GM10266 (cell line): ENCODE data around the gene PDE7B.

Experiments
- DNase-seq: peaks from one replicate; pipeline ENCODE4 v3.0.0; 2012; ENCODE audit errors: extremely low spot score
- CTCF ChIP-seq: IDR thresholded peaks from 2 replicates; pipeline ENCODE4 v1.5.1; 2012; ENCODE audit warnings: mild to moderate bottlenecking, low read depth; ENCODE audit not compliant: control insufficient read depth, insufficient read depth; ENCODE audit errors: missing control alignments

Gene PDE7B

GRCh38 chr6:135922746-135923145, 71.2 kb downstream of the PDE7B start:
- DNase-seq: no peak
- no peak for TF ChIP-seq CTCF

GRCh38 chr6:135932651-135933050, 81.2 kb downstream of the PDE7B start:
- DNase-seq: no peak

GRCh38 chr6:135935941-135936601, 84.6 kb downstream of the PDE7B start:
- no peak for TF ChIP-seq CTCF
- no peak for DNase-seq

More at GRCh38 chr6:135932651-135933050, 81.2 kb downstream of the PDE7B start:
- TF ChIP-seq CTCF: no peak

GRCh38 chr6:135936606-135937005, 85.1 kb downstream of the PDE7B start:
- no peak for TF ChIP-seq CTCF
- DNase-seq: no peak

GRCh38 chr6:135937106-135937505, 85.6 kb downstream of the PDE7B start:
- no peak for DNase-seq
- no peak for TF ChIP-seq CTCF

- TF ChIP-seq CTCF: peak; percentile 10
- no peak for DNase-seq
Observed at GRCh38 chr6:135938576-135939207, 87.2 kb downstream of the PDE7B start.

- no peak for TF ChIP-seq CTCF
- DNase-seq: no peak
Observed at GRCh38 chr6:135939208-135939591, 87.7 kb downstream of the PDE7B start.
